ENCODE measurements around the gene COL13A1. TPM values are rescaled to one million over a fixed set of nuclear protein-coding genes. Genes with fewer than 3 reads are reported as not detected.

Gene COL13A1
- total and polyA plus RNA-seq, 2 experiments from 2014 or later = 5.2 to 8.6 TPM

GRCh38 chr10:69869291-69869961, 67.7 kb downstream of the COL13A1 start:
- Histone ChIP-seq H3K4me3 (no peak overlapping the region), H2AFZ (no peak overlapping the region), H3K36me3 (ENCODE audit: insufficient read depth) (no peaks in the 10 kb centered on the region), H3K79me2 (replicated peaks; ENCODE audit: insufficient read depth) (no peaks in the 10 kb centered on the region), H3K4me2 (peak overlapping the region; percentile 71; the same call in 1 of the 2 replicates), H3K27me3 (ENCODE audit: insufficient read depth) (no peaks in the 10 kb centered on the region), H4K20me1 (replicated peaks; ENCODE audit: insufficient read depth) (no peaks in the 10 kb centered on the region), H3F3A (replicated peaks; ENCODE audit: low read depth) (0 out of 2 replicates have a peak, but pooled peaks cover 5% of the 10 kb centered on the region), H3K9me2 (ENCODE audit: insufficient read depth) (no peaks in the 10 kb centered on the region), H3K27ac (ENCODE audit: low read depth) (no peak overlapping the region), H3K4me1 (ENCODE audit: insufficient read depth) (peaks cover 73% of the 10 kb centered on the region)
- Mint-ChIP-seq H3K27me3 (ENCODE audit: insufficient read depth, low read depth, poor library complexity) (peaks cover 38% of the 10 kb centered on the region), H3K27ac (no peak overlapping the region), H3K36me3 (ENCODE audit: low read depth) (no peaks in the 10 kb centered on the region), H3K4me1 (peaks cover 90% of the 10 kb centered on the region), H3K4me3 (no peak overlapping the region), H3K9me3 (no peaks in the 10 kb centered on the region)
- DNase-seq (ENCODE audit: low spot score) (no peak), ATAC-seq (no peak)
- TF ChIP-seq EZH2phosphoT487 (IDR thresholded peaks at IDR 0.05; ENCODE audit: unreplicated experiment) = no peak
- TF ChIP-seq CTCF (conservative IDR thresholded peaks at IDR 0.05; ENCODE audit: low read depth in 2 of 2) = no peak
- TF ChIP-seq JUNB (IDR thresholded peaks at IDR 0.05; ENCODE audit: unreplicated experiment) = no peak
- no peak for TF ChIP-seq REST (IDR thresholded peaks at IDR 0.05; ENCODE audit: unreplicated experiment)
- TF ChIP-seq ETS1 (IDR thresholded peaks at IDR 0.05) = no peak
- no peak for TF ChIP-seq ZNF331 (CRISPR knock-in tag; IDR thresholded peaks at IDR 0.05; ENCODE audit: low read depth)
- no peak for TF ChIP-seq EZH2 (IDR thresholded peaks at IDR 0.05; ENCODE audit: low read depth, unreplicated experiment)
- no peak for TF ChIP-seq ZNF462 (CRISPR knock-in tag; IDR thresholded peaks at IDR 0.05)
- no peak for TF ChIP-seq NANOG (IDR thresholded peaks at IDR 0.05; ENCODE audit: borderline replicate concordance)
- TF ChIP-seq POLR2AphosphoS5 (IDR thresholded peaks at IDR 0.05; ENCODE audit: low read depth) = no peak
- no peak for TF ChIP-seq STAT1 (IDR thresholded peaks at IDR 0.05; ENCODE audit: unreplicated experiment)
- no peak for TF ChIP-seq ZNF114 (CRISPR knock-in tag; IDR thresholded peaks at IDR 0.05)
- no peak for TF ChIP-seq CREB1 (CRISPR knock-in tag; IDR thresholded peaks at IDR 0.05; ENCODE audit: low read depth)
